ENCODE measurements around the gene THAP4.
A peak's percentile ranks its signal among the peaks of the same experiment; 100 is the strongest.

The THAP4 gene

DNA sequence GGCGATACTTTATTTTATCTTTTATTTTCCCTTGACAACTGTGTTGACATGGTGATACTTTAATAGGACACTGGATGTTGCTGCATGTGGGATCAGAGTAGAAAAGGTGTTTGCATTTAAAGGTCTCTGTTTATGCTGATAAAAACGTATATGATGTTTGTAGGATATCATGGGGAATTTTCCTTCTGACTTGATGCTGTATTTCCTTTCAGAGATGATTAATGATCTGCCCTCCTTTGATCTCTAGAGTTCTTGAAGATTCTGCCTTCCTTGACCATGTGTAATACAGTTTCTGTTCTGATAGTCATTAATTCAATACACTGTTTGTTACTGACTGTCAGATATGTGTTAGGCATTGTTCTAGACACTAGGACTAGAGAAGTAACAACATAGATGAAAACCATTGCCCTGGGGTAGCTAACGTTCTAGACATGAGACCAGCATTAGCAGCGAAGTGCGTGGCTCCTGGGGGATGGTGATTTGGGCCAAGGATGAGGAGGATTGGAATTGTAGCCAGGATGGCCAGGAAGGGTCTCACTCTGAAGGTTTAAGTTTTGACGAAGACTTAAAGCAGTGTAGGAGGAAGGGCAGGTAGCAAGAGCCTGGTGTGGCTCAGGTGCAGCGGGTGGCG, 3.3 kb upstream of the THAP4 start:
- TF ChIP-seq EZH2 (IDR thresholded peaks at IDR 0.05; ENCODE audit: borderline replicate concordance, low read depth, low read length, severe bottlenecking): no peak
- TF ChIP-seq, protein P1, sequence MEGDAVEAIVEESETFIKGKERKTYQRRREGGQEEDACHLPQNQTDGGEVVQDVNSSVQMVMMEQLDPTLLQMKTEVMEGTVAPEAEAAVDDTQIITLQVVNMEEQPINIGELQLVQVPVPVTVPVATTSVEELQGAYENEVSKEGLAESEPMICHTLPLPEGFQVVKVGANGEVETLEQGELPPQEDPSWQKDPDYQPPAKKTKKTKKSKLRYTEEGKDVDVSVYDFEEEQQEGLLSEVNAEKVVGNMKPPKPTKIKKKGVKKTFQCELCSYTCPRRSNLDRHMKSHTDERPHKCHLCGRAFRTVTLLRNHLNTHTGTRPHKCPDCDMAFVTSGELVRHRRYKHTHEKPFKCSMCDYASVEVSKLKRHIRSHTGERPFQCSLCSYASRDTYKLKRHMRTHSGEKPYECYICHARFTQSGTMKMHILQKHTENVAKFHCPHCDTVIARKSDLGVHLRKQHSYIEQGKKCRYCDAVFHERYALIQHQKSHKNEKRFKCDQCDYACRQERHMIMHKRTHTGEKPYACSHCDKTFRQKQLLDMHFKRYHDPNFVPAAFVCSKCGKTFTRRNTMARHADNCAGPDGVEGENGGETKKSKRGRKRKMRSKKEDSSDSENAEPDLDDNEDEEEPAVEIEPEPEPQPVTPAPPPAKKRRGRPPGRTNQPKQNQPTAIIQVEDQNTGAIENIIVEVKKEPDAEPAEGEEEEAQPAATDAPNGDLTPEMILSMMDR (IDR thresholded peaks at IDR 0.05; ENCODE audit: borderline replicate concordance, extremely low read depth, low read length, poor library complexity, severe bottlenecking): no peak
- ATAC-seq (ENCODE audit: insufficient read depth, low read depth): no peak
- H3K4me1 ChIP-seq (ENCODE audit: insufficient read depth, low read length): peaks cover 32% of the 10 kb centered on the region
- H3K27me3 ChIP-seq (ENCODE audit: insufficient read depth, low read length, poor library complexity): no peaks in the 10 kb centered on the region
- H3K4me2 ChIP-seq (ENCODE audit: insufficient read depth, low read length): peak overlapping the region; percentile 81; the same call in 1 of the 2 replicates
- no peak overlapping the region for H3K9ac ChIP-seq (ENCODE audit: low read depth, low read length)
- H2AFZ ChIP-seq (ENCODE audit: low read depth, low read length): no peak overlapping the region
- peaks cover 13% of the 10 kb centered on the region for H3K9me3 ChIP-seq (ENCODE audit: insufficient read depth, low read length, severe bottlenecking)
- no peak overlapping the region for H3K27ac ChIP-seq (ENCODE audit: low read length)
- peaks cover 28% of the 10 kb centered on the region for H3K36me3 ChIP-seq (ENCODE audit: insufficient read depth, low read length)
- H4K20me1 ChIP-seq (ENCODE audit: insufficient read depth, low read length): peaks cover 37% of the 10 kb centered on the region
- no peak overlapping the region for H3K4me3 ChIP-seq (ENCODE audit: low read depth in 1 of 2, low read length in 2 of 2)
- DNase-seq: no peak
- peaks cover 87% of the 10 kb centered on the region for H3K79me2 ChIP-seq (ENCODE audit: insufficient read depth, low read length)

DNA sequence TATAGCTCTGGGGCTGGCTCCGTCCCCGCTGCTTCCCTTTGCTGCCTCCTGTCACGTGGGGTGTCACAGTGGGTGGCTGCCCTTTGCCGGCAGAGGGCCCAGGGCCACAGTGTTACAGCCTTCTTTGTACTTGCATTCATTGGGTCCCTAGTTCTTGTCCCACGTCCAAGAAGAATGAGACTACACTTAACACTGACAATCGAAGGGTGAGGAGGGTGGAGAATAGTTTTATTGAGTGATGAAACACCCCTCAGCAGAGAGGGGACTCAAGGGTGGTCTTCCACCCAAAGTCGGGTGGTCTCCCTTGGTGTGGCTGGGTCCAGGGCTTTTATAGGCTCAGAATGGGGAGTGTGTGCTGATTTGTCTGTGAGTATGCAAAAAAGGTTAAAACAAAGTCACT, 2.4 kb upstream of the THAP4 start:
- Histone ChIP-seq H3K27ac (ENCODE audit: low read length) (no peak overlapping the region), H3K27me3 (ENCODE audit: insufficient read depth, low read length, poor library complexity) (no peaks in the 10 kb centered on the region), H3K36me3 (ENCODE audit: insufficient read depth, low read length) (peaks cover 30% of the 10 kb centered on the region), H3K4me1 (ENCODE audit: insufficient read depth, low read length) (peaks cover 41% of the 10 kb centered on the region), H3K4me2 (ENCODE audit: insufficient read depth, low read length) (peak overlapping the region; percentile 81), H4K20me1 (ENCODE audit: insufficient read depth, low read length) (peaks cover 34% of the 10 kb centered on the region), H3K9me3 (ENCODE audit: insufficient read depth, low read length, severe bottlenecking) (peaks cover 13% of the 10 kb centered on the region), H3K79me2 (ENCODE audit: insufficient read depth, low read length) (peaks cover 89% of the 10 kb centered on the region), H3K4me3 (ENCODE audit: low read depth in 1 of 2, low read length in 2 of 2) (peak overlapping the region in 1 of 2 experiments; percentile 97; a peak in 1 of 4 replicates), H3K9ac (ENCODE audit: low read depth, low read length) (no peak overlapping the region), H2AFZ (ENCODE audit: low read depth, low read length) (no peak overlapping the region)
- no peak for ATAC-seq (ENCODE audit: insufficient read depth, low read depth)
- DNase-seq: no peak
- TF ChIP-seq, protein P1 (IDR thresholded peaks at IDR 0.05; ENCODE audit: borderline replicate concordance, extremely low read depth, low read length, poor library complexity, severe bottlenecking): no peak
- TF ChIP-seq EZH2 (IDR thresholded peaks at IDR 0.05; ENCODE audit: borderline replicate concordance, low read depth, low read length, severe bottlenecking): no peak

DNA sequence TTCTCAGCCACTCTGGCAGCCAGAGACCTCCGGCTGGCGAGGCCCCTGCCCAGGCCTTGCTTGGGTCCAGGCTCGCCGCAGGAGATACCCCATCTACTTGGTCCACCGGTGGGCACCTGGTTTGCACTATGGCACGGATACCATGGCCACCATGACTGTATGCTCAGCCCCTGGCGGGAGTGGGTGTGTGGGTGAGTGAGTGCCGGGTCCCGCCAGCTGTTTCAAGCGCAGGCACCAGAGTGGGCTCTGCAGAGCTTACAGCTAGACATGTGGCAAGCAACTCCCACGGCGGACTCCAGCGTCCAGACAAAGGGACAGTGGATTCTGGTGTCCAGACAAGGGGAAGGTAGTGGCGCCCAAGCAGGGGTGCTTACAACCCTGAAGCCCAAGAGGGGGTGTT, 2.0 kb upstream of the THAP4 start:
- Histone ChIP-seq H3K9ac (ENCODE audit: low read depth, low read length) (peak overlapping the region; percentile 92; the same call in 1 of the 2 replicates), H4K20me1 (ENCODE audit: insufficient read depth, low read length) (peaks cover 32% of the 10 kb centered on the region), H3K27ac (ENCODE audit: low read length) (no peak overlapping the region), H3K4me2 (ENCODE audit: insufficient read depth, low read length) (peak overlapping the region; percentile 81), H3K27me3 (ENCODE audit: insufficient read depth, low read length, poor library complexity) (no peaks in the 10 kb centered on the region), H3K9me3 (ENCODE audit: insufficient read depth, low read length, severe bottlenecking) (peaks cover 13% of the 10 kb centered on the region), H2AFZ (ENCODE audit: low read depth, low read length) (no peak overlapping the region), H3K36me3 (ENCODE audit: insufficient read depth, low read length) (peaks cover 30% of the 10 kb centered on the region), H3K4me3 (ENCODE audit: low read depth in 1 of 2, low read length in 2 of 2) (peak overlapping the region in 1 of 2 experiments; percentile 97; a peak in 3 of 4 replicates), H3K79me2 (ENCODE audit: insufficient read depth, low read length) (peaks cover 89% of the 10 kb centered on the region), H3K4me1 (ENCODE audit: insufficient read depth, low read length) (peaks cover 44% of the 10 kb centered on the region)
- ATAC-seq (ENCODE audit: insufficient read depth, low read depth) (no peak), DNase-seq (no peak)
- TF ChIP-seq EZH2 (IDR thresholded peaks at IDR 0.05; ENCODE audit: borderline replicate concordance, low read depth, low read length, severe bottlenecking): no peak
- TF ChIP-seq, protein P1 (IDR thresholded peaks at IDR 0.05; ENCODE audit: borderline replicate concordance, extremely low read depth, low read length, poor library complexity, severe bottlenecking): no peak

All from DND-41 (cell line).